Progenitor cell of endocrine pancreas (in vitro differentiated cells): ENCODE measurements around the gene BMPR1A. TPM values are rescaled to one million over a fixed set of nuclear protein-coding genes. Genes with fewer than 3 reads are reported as not detected.
A peak's percentile ranks its signal among the peaks of the same experiment; 100 is the strongest.

Experiments
- DNase-seq: peaks from one replicate; pipeline ENCODE4 v3.0.0; 2021; ENCODE audit warnings: low spot score; ENCODE audit not compliant: unreplicated experiment
- H3K27ac Mint-ChIP-seq: 2 replicates; pipeline ENCODE4 v1.8.0; 2021; ENCODE audit warnings: mild to moderate bottlenecking, moderate library complexity, mixed read lengths
- H3K27me3 Mint-ChIP-seq: 2 replicates; pipeline ENCODE4 v1.8.0; 2021; ENCODE audit warnings: mixed read lengths
- H3K36me3 Mint-ChIP-seq: 2 replicates; pipeline ENCODE4 v1.8.0; 2022; ENCODE audit warnings: mixed read lengths; ENCODE audit not compliant: insufficient read depth
- H3K4me1 Mint-ChIP-seq: 2 replicates; pipeline ENCODE4 v1.8.0; 2021; ENCODE audit warnings: low read depth, mixed read lengths
- H3K4me3 Mint-ChIP-seq: 2 replicates; pipeline ENCODE4 v1.8.0; 2021; ENCODE audit warnings: low read depth, mild to moderate bottlenecking, moderate library complexity, mixed read lengths
- H3K9me3 Mint-ChIP-seq: 2 replicates; pipeline ENCODE4 v1.8.0; 2021; ENCODE audit warnings: low read depth, mixed read lengths
- total RNA-seq: library from RNA; stranded (reverse); gene quantifications from 2 replicates; pipeline ENCODE4 v1.2.1, GENCODE V29; 2021
- TF ChIP-seq, protein P1 (sequence below): fragments of 200-600 bp; sonication (generic); IDR thresholded peaks from one replicate; pipeline ENCODE4 v1.5.0; 2021; ENCODE audit warnings: antibody characterized with exemption, mild to moderate bottlenecking; ENCODE audit not compliant: unreplicated experiment

BMPR1A gene
- total RNA-seq, 1 donor from 2014 or later, result 89.7 TPM

DNA sequence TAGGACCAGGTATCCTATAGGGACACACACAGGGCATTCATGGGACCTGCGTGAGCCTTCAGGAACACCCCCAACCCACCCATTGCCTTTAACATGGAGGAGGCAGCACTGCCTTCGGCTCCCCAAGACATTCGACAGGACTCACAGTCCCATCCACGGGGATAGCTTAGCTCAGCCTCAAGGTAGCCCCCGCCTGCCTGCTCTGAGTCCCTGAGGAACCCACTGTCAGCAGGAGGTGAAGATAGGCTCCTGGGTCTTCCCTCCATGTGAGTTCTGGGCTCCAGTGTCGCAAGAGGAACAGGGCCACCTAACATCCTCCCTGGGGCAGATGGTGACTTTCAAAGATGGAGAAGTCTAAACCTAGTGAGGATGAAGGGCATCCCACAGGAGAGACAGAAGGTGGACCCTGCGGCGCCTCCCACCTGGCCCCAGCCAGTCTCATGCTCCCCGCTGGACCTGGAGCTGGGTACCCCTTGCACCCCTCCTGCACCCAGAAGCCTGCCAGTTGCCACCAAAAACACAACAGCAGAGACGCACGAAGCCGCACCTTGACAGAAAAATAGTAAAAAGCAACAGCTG lies 207.0 kb downstream of the BMPR1A start:
- Mint-ChIP-seq H3K27me3 (no peaks in the 10 kb centered on the region), H3K4me3 (no peak overlapping the region), H3K4me1 (peaks cover 25% of the 10 kb centered on the region), H3K27ac (no peak overlapping the region), H3K9me3 (no peaks in the 10 kb centered on the region), H3K36me3 (no peaks in the 10 kb centered on the region)
- no peak for DNase-seq
- TF ChIP-seq, protein P1, sequence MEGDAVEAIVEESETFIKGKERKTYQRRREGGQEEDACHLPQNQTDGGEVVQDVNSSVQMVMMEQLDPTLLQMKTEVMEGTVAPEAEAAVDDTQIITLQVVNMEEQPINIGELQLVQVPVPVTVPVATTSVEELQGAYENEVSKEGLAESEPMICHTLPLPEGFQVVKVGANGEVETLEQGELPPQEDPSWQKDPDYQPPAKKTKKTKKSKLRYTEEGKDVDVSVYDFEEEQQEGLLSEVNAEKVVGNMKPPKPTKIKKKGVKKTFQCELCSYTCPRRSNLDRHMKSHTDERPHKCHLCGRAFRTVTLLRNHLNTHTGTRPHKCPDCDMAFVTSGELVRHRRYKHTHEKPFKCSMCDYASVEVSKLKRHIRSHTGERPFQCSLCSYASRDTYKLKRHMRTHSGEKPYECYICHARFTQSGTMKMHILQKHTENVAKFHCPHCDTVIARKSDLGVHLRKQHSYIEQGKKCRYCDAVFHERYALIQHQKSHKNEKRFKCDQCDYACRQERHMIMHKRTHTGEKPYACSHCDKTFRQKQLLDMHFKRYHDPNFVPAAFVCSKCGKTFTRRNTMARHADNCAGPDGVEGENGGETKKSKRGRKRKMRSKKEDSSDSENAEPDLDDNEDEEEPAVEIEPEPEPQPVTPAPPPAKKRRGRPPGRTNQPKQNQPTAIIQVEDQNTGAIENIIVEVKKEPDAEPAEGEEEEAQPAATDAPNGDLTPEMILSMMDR, result no peak

DNA sequence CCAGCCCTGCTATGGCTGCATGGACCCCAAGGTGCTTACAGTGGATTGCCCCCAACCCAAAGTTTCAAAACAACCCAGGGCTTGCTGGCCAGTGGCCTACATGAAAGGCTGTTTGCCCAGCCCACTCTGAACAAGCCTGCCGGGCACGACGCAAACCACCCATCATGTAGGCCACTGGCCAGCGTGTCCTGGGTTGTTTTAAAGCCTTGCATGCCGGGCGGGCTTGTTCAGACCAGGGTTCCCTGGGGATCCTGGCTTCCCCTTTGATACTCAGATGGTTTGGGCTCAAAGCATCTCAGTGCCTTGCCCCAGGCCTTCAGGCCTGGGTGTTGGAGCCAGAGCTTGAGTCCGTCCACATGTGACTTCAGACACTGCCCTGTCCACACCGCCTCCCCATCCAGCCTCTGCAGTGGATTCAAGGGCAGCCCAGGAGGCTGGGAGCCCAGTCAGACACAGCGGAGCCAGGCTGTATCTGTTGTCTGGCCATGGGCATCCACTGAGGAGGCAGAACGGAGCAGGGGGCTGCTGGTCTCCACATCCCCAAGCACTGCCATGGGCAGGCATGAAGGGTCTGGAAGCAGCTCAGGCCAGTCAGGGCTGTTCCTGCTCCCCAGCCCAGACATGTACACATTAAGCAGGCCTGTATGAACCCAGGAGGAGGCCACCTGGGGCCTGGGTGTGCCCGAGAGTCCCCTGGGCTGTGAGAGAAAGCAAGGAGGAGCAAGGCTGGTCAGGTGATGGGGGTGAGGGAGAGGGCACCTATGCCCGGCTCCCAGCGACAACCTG lies 207.8 kb downstream of the BMPR1A start:
- TF ChIP-seq, protein P1, result no peak
- Mint-ChIP-seq H3K27me3 (peaks cover under 1% of the 10 kb centered on the region), H3K36me3 (no peaks in the 10 kb centered on the region), H3K27ac (no peak overlapping the region), H3K4me1 (peaks cover 20% of the 10 kb centered on the region), H3K4me3 (no peak overlapping the region), H3K9me3 (no peaks in the 10 kb centered on the region)
- no peak for DNase-seq

DNA sequence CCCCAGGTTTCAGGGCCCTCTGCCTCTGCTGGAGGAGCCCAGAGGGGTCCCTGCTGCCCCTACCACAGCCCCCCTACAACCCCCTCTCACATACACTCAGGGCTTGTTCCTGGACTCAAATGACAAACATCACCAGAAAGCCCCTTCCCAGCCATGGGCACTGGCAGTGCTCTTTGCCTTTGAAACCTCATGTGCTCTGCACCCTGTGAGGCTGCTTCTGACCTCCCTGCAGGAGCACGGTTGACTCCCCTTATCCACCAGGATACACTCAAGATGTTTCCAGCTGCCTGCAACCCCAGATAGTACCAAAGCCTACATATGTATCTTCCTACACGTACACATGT lies 208.4 kb downstream of the BMPR1A start:
- TF ChIP-seq, protein P1, result no peak
- DNase-seq, result no peak
- Mint-ChIP-seq H3K27me3 (peaks cover 2% of the 10 kb centered on the region), H3K9me3 (no peaks in the 10 kb centered on the region), H3K27ac (no peak overlapping the region), H3K4me1 (peaks cover 18% of the 10 kb centered on the region), H3K36me3 (no peaks in the 10 kb centered on the region), H3K4me3 (no peak overlapping the region)

DNA sequence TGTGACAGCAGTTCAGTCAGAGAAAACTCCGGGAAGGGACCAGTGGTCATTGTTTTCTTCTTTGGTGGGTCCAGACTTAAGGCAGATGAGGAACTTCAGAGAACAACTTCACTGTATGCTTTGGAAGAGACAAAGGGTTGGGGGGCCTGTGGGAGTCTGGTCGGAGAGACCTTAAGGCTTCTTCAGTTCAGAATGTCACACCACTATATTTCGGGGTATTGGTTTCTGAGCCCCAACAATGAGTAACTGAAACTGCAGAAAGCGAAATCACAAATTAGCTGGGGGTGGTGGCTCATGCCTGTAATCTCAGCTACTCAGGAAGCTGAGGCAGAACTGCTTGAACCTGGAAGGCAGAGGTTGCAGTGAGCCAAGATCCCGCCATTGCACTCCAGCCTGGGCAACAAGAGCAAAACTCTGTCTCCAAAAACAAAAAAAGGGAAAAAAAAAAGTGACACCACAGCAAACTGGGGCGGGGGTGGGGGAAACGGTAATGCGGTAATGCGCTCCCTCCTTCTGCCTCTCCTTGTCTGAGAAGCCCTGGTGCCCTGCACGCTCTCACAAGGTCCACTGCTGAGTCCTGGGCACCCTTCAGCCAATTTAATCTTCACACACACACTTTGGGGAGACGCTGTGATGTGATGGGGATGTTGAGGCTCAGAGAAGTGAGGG lies 209.7 kb downstream of the BMPR1A start:
- no peak overlapping the region for H3K4me3 Mint-ChIP-seq
- H3K9me3 Mint-ChIP-seq, result no peaks in the 10 kb centered on the region
- H3K36me3 Mint-ChIP-seq, result no peaks in the 10 kb centered on the region
- peaks cover 19% of the 10 kb centered on the region for H3K4me1 Mint-ChIP-seq
- DNase-seq, result no peak
- peaks cover 8% of the 10 kb centered on the region for H3K27me3 Mint-ChIP-seq
- TF ChIP-seq, protein P1, result no peak
- peak overlapping the region; percentile 95 for H3K27ac Mint-ChIP-seq

DNA sequence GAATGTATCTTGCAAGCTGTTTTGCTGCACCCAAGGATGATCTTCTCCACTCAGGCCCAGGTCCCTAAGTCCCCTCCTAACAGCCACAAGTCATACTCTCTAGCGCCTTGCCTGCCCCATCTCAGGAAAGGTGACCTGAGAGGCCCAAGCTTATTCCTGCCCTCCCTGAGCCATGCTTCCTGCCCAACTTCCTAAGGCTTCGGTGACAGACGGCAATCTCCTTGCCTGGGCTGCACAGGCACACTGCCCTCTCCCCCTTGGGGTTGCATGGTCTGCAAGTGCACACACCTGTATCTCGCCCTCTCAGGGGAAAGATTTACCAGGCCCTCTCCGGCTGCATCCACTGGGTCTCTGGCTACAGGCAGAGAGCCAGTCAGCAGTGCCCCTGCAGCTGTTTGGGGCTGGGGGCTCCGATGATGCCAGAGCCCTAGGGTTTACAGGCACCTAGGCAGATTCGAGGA lies 211.1 kb downstream of the BMPR1A start:
- H3K27ac Mint-ChIP-seq, result no peak overlapping the region

More for the DNA sequence above, 211.1 kb downstream of the BMPR1A start:
- no peak for DNase-seq
- peaks cover 22% of the 10 kb centered on the region for H3K4me1 Mint-ChIP-seq
- TF ChIP-seq, protein P1, result no peak
- H3K4me3 Mint-ChIP-seq, result no peak overlapping the region
- no peaks in the 10 kb centered on the region for H3K36me3 Mint-ChIP-seq
- H3K27me3 Mint-ChIP-seq, result peaks cover 16% of the 10 kb centered on the region
- H3K9me3 Mint-ChIP-seq, result no peaks in the 10 kb centered on the region
